Activated CD8-positive, alpha-beta memory T cell treated with anti-CD3 and anti-CD28 coated beads for 1 hour (primary cell): ENCODE results near the gene ULK4.
"Not testable (repeated sequence)": the region's sequence is repeated elsewhere in the genome, so short reads cannot be mapped to it uniquely, and the experiment has no call there.

ENCODE experiments used
- DNase-seq, 2 donors: peaks; one replicate each; pipeline ENCODE4 v3.0.0-alpha.2; 2020; ENCODE audit warnings: low read depth in 1 of 2; ENCODE audit errors: extremely low read depth in 1 of 2

The ULK4 gene

DNA sequence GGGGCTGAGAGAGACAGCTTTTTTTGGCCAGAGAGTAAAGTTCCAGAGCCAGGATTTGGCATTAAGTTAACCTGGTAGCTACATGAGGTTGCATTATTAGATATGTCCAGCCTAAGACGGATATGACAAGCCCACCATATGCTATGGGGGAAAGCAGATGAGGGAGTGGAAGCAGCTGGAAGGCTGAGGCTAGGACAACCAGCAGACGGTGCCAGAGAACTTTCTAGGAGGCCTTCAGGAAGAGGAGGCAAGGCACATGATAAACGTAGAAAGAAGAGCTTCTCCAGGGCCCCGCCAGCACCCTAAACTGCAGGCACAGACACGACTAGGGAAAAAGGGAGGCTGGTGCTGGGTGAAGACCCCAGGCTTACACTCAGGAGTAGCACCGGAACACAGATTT is 675.6 kb downstream of the ULK4 start:
- DNase-seq = no peak

DNA sequence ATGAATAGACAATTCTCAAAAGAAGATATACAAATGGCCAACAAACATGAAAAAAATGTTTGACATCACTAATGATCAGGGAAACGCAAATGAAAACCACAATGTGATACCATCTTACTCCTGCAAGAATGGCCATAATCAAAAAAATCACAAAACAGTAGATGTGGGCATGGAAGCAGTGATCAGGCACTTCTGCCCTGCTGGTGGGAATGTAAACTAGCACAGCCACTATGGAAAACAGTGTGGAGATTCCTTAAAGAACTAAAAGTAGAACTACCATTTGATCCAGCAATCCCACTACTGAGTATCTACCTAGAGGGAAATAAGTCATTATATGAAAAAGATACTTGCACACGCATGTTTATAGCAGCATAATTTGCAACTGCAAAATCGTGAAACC is 677.0 kb downstream of the ULK4 start:
- not testable (repeated sequence) for DNase-seq

DNA sequence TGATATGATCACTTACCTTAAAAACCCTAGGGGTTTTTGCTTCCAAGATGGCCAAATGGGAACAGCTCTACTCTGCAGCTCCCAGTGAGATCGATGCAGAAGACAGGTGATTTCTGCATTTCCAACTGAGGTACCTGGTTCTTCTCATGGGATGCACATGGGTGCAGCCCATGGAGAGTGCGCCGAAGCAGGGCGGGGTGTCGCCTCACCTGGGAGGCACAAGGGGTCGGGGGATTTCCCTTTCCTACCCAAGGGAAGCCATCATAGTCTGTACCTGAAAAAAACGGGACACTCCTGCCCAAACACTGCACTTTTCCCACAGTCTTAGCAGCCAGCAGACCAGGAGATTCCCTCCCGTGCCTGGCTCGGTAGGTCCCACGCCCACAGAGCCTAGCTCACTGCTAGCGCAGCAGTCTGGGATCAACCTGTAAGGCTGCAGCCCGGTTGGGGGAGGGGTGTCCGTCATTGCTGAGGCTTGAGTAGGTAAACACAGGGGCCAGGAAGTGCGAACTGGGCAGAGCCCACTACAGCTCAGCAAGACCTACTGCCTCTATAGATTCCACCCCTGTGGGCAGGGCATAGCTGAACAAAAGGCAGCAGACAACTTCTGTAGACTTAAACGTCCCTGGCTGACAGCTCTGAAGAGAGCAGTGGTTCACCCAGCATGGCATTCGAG is 684.0 kb downstream of the ULK4 start:
- DNase-seq = no peak

DNA sequence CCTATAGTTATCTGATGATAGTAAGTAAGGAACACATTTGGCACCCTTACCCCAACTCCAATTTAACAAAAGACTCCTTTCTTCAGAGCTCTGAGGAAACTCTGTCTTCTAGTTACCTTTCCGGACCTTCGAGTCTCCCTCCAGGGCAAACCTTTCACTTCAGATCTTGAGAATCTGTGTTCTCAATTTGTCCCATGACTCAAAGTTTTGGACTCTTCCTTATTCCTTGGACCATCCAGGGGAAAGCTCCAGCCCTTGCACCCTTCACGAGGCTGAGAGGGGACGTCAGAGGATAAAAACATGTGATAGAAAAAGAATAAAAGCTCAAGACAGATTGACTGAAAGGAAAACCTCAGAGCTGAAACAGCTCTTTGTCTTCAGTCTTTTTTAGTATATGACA is 685.7 kb downstream of the ULK4 start:
- DNase-seq = no peak

GRCh38 chr3:41274944-41275668 is 686.8 kb downstream of the ULK4 start:
- DNase-seq = no peak

GRCh38 chr3:41272667-41273066 is 689.2 kb downstream of the ULK4 start:
- no peak for DNase-seq

DNA sequence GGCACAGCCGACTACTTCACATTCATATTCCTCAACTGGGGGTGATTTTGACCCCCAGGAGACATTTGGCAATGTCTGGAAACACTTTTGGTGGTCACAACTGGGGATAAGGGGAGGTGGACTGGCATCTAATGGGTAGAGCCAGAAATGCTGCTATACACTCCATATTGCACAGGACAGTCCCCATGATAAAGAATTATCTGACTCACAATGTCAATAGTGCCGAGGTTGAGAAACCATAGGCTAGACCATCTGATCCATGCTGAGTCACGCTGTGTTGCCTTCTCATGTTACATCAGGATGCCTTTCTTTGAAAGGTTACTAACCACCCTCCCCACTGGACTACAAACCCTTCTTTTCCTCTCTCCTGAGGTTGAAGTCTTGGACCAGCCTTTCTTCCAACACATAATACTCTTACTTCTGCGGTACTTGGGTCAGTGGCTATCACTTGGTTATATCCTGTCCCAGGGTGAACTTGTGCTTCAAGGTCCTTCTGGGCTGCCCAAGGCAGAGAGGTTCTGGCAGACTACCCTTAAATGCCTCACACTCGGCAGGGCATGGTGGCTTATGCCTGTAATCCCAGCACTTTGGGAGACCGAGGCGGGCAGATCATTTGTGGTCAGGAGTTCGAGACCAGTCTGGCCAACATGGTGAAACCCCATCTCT is 693.8 kb downstream of the ULK4 start:
- DNase-seq = no peak

DNA sequence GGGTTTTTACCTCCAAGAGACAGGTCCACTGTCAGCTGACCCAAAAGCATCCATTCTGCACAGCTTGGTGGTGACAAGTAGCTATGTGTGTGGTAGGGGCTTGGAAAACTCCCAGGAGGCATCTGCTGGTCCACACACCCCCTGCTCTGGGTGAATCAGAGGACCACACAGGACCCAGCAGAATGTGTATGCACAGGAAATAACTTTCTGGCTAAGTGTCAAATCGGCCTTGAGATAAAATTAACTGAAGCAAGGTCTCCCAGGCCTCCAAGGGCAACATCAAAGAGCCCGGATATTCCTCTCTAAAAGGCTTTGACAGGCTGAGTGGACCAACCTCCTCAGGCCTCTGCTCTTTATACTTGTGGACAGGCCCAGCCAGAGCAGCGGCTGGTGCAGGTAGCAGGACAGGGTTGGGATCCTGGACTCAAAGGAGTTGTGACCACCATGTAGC is 696.1 kb downstream of the ULK4 start:
- no peak for DNase-seq

- no peak for DNase-seq
Measured at GRCh38 chr3:41265011-41265545, 696.8 kb downstream of the ULK4 start.

DNA sequence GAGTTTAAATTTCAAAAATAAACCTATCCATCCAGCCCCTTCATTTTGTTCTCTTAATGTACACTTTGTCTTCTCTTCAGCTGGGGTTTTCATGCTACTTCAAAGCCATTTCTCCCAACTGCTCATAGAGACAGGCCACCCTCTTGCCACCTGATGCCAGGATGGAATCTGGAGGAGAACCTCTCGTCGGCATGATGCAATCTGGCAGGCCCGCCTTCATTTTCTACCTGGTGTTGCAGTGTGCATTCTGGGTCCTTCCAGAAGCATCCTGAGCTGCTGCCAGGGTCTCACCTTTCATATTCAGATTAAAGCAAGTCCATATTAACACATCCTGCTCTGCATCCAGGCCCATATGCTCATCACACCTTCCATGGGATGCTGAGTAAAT is 701.8 kb downstream of the ULK4 start:
- no peak for DNase-seq

DNA sequence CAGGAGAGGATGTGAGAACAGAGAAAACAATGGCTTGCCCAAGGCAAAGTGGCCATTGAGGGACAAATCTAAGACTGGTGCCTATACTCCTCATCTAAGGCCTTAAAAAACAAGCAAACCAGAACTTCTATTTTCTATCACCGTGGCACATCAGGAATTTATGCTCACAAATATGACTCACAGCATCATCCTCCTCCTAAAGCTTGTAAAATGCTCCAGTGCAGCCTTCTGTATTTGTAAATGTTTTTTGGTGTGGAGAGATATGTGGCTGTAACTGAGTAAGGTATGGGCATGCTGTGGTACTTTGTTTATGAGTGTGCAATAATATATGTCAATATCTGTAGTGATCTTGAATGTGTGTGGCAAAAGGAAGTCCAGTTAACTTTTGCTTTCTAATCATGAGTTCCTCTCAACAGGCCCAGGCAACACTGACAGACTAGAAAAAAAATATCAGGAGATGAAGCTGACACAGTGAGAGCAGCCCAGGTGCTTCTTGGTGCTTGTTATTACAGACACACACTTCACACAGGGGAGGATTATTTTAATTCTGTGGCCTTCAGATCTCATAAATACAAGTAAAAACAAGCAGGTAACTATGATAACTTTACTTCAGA is 702.3 kb downstream of the ULK4 start:
- no peak for DNase-seq

DNA sequence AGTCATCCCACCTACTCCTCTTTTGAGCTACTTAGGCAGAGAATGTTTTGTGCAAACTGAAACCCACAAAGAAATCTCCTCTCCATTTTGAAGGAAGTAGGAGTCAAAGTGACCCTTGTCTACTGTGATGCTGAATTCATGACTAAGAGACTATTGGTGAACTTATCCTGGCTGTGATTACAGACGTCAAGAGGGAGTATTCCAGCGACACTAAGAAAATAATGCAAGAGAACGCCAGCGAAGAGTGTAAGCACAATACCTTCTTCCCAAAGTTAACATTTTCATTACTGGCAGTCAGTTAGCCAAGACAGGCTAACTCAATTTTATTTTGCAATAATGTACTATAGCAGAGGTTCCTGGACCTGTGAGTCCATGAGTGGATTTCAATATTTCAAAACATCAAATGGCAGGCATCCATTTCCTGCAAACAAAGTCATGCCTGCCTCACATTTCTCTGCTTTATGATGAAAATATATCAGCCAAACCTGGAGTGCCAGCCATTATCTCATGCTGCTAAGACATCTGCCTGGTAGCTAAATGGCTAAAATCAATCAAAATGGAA is 703.6 kb downstream of the ULK4 start:
- DNase-seq = no peak

- DNase-seq = no peak
Measured at GRCh38 chr3:41251593-41251992, 710.3 kb downstream of the ULK4 start.

DNA sequence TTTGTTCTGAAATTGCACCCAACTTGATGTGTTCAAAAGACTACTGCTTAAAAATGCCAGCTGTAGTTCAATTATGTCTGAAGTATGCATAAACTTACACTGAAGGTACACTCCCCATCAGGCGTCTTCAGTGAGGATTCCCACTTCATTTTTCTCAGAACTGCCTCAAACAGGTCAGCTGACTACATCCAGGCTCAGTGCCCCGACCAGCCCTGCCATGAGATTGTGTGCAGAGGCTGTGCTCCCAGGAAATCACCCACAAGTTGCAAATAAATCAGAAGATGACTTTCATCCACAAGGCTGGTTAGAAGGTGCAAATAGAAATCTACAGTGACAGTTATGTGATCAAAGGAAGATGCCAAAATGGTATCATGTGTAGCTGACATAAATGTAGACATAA is 711.1 kb downstream of the ULK4 start:
- DNase-seq = no peak

DNA sequence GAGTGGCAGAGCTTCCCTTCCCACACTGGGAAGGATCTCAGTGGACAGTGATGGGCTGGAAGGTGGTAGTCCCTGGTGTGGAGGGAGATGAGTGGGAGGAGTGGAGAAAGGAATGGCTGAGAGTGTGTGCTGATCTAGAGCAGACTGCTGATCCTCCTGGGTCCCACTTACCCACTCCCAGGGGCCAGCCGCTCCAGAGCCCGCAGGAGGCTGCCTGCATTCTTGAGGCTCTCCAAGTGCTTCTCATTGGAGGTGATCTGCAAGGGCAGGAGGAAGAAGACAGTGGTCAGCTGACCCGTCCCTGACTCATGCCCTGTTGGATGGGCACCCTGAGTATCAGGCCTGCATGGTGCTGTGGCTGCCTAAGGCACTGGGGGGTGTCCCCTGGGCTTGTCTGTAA is 712.6 kb downstream of the ULK4 start:
- no peak for DNase-seq

GRCh38 chr3:41248525-41248924 is 713.4 kb downstream of the ULK4 start:
- no peak for DNase-seq

DNA sequence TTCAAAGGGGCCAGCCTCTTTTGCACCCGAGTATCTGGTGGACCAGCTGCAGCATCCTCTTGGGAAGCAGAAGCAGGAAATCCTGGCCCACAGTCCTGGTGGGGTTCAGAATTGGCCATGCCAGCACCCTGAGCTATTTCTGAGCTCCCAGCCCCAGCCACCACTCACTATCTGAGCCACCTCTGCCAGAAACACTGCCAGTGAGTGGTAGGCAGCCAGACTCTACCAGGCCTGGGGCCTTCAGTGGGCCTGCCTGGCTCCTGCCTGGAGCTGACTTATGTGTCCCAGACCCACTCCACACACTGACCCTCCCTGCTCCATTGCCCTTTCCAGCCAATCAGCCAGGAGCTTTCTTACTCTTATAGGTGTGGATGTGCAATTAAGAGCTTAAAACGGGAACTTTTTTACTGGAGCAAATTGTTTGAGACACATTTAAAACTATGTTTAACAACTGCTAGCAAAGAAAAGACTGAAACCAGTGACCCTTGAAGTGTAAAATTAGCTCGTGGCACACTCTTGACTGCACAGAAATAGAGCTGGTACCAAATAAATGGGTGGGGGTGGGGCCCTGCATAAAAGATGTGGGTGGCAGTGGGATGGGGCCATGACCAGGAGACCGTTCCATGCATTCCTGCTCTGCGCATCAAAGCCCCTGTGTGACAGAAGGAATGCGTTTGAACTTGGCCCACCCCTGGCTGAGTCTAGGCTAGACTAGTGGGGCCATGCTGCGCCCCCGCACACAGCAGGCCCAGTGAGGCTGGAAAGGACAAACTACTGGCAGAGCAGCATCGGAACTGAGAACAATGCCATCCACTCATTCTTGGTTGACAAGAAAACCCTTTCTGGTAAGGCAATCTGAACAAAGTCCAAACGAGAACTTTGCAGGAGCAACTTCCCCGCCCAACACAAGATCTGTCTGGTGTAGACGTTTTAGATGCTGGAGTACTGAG is 714.6 kb downstream of the ULK4 start:
- no peak for DNase-seq

DNA sequence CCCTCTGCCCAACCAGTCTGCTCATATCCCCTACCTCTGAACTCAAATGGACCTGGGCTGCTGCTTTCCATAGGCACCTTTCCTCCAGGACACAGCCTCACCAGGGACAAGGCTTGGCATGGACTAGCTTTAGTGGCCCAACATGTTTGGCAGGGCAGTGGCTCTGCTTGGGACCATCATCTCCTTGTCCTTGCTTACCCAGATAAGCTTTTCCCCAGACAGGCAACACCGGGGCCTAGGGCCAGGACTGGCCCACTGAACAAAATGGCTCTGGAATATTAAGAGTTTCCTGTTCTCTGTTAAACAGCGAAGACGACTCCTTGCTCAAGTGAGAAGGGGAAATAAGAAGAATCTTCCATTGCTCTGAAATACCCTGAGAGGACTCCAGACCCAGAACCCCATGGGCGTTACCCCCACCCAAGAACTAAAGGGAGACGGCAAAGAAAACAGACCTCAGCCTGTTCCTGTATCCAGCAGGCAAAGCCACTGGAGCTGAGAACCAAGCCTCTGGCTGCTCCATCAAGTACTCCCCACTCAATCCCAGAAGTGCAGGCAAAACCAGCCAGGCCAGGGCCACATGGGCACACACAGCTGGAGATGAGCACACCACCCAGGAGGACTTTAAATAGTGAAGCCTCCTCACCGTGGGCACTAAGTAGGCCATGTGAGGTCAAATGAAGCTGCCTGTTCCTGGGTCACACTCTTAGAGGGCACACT is 717.1 kb downstream of the ULK4 start:
- DNase-seq = no peak

GRCh38 chr3:41243183-41243582 is 718.7 kb downstream of the ULK4 start:
- no peak for DNase-seq
